ENCODE results near the gene CTAG1A.
"Not testable (repeated sequence)": the region's sequence is repeated elsewhere in the genome, so short reads cannot be mapped to it uniquely, and the experiment has no call there.

CTAG1A gene

DNA sequence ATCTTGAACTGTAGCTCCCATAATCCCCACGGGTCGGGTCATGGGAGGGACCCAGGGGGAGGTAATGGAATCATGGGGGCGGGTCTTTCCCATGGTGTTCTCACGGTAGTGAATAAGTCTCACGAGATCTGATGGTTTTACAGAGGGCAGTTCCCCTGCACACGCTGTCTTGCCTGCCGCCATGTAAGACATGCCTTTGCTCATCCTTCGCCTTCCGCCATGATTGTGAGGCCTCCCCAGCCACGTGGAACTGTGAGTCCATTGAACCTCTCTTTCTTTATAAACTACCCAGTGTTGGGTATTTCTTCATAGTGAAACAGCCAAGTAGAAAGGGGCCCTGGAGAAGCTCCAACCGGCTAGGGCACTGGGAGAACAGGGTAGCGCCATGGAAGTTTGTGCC is 12.3 kb downstream of the CTAG1A start:
- H3K36me3 Mint-ChIP-seq (ENCODE audit: low read depth) = no peaks in the 10 kb centered on the region
- H3K9me3 Mint-ChIP-seq = no peaks in the 10 kb centered on the region
- H3K27me3 Mint-ChIP-seq (ENCODE audit: low read depth) = peaks cover 9% of the 10 kb centered on the region
- no peak overlapping the region for H3K27ac Mint-ChIP-seq
- no peak overlapping the region for H3K4me3 Mint-ChIP-seq
- H3K4me1 Mint-ChIP-seq (ENCODE audit: low read depth) = peaks cover 7% of the 10 kb centered on the region

DNA sequence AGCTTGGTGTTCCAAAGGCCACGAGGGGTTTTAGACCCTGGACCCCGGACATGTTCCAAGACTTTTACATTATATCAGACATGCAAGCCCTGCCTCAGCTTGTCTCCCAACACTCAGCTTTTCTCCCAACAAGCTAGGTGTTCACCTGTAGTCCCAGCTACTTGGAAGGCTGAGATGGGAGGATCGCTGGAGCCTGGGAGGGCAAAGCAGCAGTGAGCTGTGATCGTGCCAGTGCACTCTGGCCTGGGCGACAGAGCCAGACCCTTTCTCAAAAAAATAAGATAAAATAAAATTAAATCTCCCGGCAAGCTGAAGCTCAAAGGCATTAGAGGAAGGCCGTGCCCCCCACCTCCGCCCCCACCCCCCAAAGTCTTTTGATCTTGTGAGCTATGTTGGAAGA is 13.7 kb downstream of the CTAG1A start:
- Mint-ChIP-seq H3K36me3 (ENCODE audit: low read depth) (no peaks in the 10 kb centered on the region), H3K4me3 (no peak overlapping the region), H3K27ac (no peak overlapping the region), H3K9me3 (no peaks in the 10 kb centered on the region), H3K4me1 (ENCODE audit: low read depth) (peaks cover 7% of the 10 kb centered on the region), H3K27me3 (ENCODE audit: low read depth) (peaks cover 9% of the 10 kb centered on the region)

DNA sequence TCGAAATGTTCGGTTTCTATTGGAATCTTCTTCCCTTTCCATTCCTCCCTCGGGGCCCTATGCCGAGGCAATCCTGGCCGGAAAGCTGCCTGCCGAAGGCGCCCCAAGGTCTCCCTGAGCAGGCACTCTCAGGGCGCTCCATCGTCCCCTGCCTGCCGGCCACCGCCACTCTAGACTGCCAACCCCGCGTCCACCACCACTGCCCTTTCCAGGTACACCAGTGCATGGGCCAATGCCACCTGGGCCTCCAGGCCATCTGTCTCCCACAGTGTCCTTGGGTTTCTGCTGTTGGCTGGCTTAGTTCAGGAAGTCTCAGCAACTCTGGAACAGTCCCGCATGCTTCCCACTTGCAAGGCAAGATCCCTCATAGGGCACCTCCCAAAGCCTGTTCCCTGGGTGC is 14.6 kb downstream of the CTAG1A start:
- H3K36me3 Mint-ChIP-seq (ENCODE audit: low read depth) = no peaks in the 10 kb centered on the region
- no peaks in the 10 kb centered on the region for H3K9me3 Mint-ChIP-seq
- no peak overlapping the region for H3K27ac Mint-ChIP-seq
- peaks cover 7% of the 10 kb centered on the region for H3K4me1 Mint-ChIP-seq (ENCODE audit: low read depth)
- H3K4me3 Mint-ChIP-seq = no peak overlapping the region
- peaks cover 4% of the 10 kb centered on the region for H3K27me3 Mint-ChIP-seq (ENCODE audit: low read depth)

DNA sequence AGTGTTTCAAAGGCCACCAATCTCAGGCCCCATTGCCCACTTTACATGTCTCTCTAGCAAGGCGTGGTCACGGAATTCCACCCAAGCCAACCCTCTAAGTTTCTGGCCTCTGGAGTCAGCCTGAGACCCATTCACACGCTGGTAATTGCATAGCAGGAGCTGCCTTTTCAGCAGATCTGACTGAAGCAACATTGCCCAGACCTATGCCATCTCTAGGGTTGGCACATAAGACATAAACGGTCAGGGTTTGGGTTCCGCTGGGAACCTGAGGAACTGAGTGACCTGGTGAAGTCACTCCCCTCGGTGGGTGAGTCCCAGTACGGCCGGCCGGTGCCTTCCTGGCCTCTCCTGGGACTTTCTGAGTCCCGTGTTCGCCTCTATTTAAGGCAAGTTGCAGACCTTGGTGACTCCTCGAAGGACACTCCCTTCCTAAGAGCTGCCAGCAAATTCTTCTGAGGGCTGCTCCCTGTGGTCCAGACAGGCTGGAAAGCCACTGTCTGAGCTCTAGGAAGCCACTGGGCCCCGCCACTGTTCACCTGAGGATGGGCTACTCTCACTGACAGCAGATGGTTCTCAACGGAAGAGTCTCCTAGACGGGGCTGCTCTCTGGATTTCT is 15.9 kb downstream of the CTAG1A start:
- Mint-ChIP-seq H3K4me3 (no peak overlapping the region), H3K27ac (no peak overlapping the region), H3K4me1 (ENCODE audit: low read depth) (peaks cover 2% of the 10 kb centered on the region), H3K9me3 (no peaks in the 10 kb centered on the region), H3K27me3 (ENCODE audit: low read depth) (no peaks in the 10 kb centered on the region), H3K36me3 (ENCODE audit: low read depth) (no peaks in the 10 kb centered on the region)

DNA sequence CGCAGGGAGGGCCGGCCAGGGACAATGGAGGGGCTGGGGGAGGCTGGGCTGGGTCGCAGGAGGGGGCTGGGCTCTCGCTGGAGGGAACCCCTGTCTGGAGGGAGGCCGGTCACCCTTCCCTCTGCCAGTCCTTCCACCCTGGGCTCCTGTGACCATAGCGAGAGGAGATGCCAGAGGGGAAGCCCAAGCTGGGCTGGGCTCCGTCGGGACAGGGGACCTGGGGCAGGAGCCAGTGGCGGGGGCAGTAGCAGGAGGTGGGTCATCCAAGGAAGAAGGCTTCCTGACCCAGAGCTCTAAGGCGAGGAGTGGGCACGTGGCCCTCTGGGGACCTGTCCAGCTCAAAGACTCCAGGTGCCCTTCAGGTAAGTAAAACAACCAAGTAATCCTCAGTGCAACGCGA is 17.3 kb downstream of the CTAG1A start:
- no peak overlapping the region for H3K4me3 Mint-ChIP-seq
- peaks cover 7% of the 10 kb centered on the region for H3K4me1 Mint-ChIP-seq (ENCODE audit: low read depth)
- no peaks in the 10 kb centered on the region for H3K36me3 Mint-ChIP-seq (ENCODE audit: low read depth)
- no peaks in the 10 kb centered on the region for H3K9me3 Mint-ChIP-seq
- no peak overlapping the region for H3K27ac Mint-ChIP-seq
- H3K27me3 Mint-ChIP-seq (ENCODE audit: low read depth) = peaks cover 8% of the 10 kb centered on the region

DNA sequence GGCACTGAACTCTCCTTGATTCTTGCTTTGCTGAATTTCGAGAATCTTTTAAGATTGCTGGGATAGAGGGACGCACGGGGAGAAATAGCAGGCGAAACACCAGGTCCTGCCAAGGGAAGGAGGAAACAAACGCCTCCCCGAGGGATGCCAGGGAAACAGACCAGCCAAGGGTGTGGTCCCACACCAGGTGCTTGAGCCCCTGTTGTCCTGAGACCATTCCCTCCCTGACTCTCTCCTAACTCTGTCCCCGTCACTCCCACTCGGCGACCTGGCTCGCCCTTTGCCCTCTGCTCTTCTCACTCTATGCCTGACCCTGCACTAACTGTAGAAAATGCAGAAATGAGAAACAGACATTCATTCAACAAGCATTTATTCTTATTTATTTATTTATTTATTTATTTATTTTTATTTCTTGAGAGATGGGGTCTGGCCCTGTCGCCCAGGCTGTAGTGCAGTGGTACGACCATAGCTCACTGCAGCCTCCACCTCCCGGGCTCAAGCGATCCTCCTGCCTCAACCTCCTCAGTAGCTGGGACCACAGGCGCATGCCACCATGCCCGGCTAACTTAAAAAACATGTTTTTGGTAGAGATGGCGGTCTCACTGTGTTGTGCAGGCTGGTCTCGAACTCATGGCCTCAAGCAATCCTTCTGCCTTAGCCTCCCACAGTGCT is 18.0 kb downstream of the CTAG1A start:
- Mint-ChIP-seq H3K36me3 (ENCODE audit: low read depth) (no peaks in the 10 kb centered on the region), H3K27ac (no peak overlapping the region), H3K4me1 (ENCODE audit: low read depth) (peaks cover 7% of the 10 kb centered on the region), H3K27me3 (ENCODE audit: low read depth) (peaks cover 8% of the 10 kb centered on the region), H3K9me3 (no peaks in the 10 kb centered on the region), H3K4me3 (no peak overlapping the region)

DNA sequence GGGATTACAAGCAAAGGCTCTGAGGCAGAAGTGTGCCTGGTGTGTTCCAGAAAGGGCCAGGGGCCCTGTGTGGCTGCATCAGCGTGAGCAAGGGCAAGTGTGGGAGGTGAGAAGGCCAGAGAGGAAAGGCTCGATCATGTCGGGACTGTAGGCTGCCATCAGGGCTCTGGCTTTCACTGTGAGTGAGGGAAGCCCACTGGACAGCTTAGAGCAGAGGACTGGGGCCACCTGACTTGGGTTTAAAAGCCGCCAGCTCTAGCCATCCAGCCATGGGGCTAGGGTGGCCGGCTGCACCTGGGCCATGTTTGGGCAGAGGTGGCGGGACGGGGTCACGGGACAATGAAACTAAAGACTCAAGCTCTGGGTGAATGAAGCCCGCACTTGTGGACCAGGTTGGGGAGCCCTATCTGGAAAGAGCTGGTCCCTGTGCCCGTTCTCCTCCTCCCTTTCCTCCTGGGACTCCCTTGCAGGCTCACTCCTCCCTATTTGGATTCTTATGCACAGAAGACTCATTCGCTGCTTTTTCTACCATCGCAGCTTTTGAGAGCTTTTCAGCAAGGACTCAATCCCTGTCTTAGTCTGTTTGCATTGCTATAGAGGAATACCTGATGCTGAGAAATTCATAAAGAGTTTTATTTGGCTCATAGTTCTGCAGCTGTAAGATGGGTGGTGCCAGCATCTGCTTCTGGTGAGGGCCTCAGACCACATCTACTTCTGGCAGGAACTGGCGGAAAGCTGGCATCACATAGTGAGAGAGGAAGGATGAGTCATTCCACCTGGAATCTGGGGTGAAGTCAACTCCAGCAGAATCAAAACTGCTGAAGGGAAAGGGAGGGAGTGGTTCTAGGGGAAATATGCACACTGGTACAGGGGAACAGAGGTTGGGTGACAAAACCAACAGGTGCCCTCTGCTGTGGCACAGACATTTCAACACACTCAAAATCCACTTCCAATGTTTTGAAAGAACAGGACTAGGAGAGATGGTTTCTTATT is 18.8 kb downstream of the CTAG1A start:
- H3K27ac Mint-ChIP-seq = no peak overlapping the region
- no peak overlapping the region for H3K4me3 Mint-ChIP-seq
- H3K36me3 Mint-ChIP-seq (ENCODE audit: low read depth) = no peaks in the 10 kb centered on the region
- peaks cover 8% of the 10 kb centered on the region for H3K27me3 Mint-ChIP-seq (ENCODE audit: low read depth)
- H3K9me3 Mint-ChIP-seq = no peaks in the 10 kb centered on the region
- H3K4me1 Mint-ChIP-seq (ENCODE audit: low read depth) = peaks cover 7% of the 10 kb centered on the region

DNA sequence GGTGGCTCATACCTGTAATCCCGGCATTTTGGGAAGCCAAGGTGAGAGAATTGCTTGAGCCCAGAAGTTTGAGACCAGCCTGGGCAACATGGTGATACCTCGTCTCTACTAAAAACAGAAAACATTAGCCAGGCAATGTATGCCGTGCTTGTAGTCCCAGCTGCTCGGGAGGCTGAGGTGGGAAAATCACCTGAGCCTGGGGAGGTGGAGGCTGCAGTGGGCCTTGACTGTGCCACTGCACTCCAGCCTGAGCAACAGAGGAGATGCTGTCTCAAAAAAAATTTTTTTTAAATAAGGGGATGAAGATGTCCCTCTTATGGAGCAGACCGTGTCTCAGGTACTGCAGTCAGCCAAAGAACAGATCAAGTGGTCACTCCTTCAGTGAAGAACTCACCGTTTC is 20.6 kb downstream of the CTAG1A start:
- H3K9me3 Mint-ChIP-seq = no peaks in the 10 kb centered on the region
- peaks cover 7% of the 10 kb centered on the region for H3K4me1 Mint-ChIP-seq (ENCODE audit: low read depth)
- H3K27ac Mint-ChIP-seq = no peak overlapping the region
- no peak overlapping the region for H3K4me3 Mint-ChIP-seq
- H3K27me3 Mint-ChIP-seq (ENCODE audit: low read depth) = peaks cover 8% of the 10 kb centered on the region
- no peaks in the 10 kb centered on the region for H3K36me3 Mint-ChIP-seq (ENCODE audit: low read depth)

DNA sequence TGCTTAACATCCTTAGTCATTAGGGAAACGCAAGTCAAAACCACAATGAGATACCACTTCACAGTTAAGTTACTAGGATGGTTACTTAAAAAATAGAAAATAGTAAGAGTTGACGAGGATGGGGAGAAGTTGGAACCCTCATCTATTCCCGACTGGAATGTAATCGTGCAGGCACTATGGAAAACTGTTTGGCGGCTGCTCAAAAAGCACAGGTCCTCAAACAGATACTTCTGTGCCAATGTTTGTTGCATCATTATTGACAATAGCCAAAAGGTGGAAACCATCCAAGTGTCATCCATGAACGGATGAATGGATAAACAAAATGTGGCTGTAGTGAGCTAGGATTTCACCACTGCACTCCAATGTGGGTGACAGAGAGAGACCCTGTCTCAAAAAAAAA is 22.4 kb downstream of the CTAG1A start:
- Mint-ChIP-seq H3K36me3 (ENCODE audit: low read depth) (no peaks in the 10 kb centered on the region), H3K4me3 (no peak overlapping the region), H3K4me1 (ENCODE audit: low read depth) (peaks cover 7% of the 10 kb centered on the region), H3K27ac (no peak overlapping the region), H3K27me3 (ENCODE audit: low read depth) (peaks cover 8% of the 10 kb centered on the region), H3K9me3 (no peaks in the 10 kb centered on the region)

DNA sequence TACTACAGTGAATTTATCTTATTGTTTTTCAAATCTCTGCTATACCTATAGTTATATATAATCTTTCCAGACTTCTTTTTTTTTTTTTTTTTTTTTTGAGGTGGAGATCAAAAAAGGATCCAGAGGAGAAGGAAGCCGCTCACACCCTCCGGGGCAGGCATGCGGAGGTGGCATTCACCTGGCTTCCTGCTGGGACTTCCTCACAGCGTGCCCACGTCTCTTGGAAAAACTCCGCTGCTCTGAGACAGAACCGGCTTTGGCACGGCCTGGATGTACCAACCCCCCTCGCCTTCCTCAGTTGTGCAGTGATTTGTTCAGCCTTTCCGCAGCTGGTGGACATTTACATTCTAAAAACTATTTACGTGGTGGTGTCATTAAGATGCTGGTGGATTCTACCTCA is 23.0 kb downstream of the CTAG1A start:
- not testable (repeated sequence) for H3K36me3 Mint-ChIP-seq (ENCODE audit: low read depth); H3K27me3 Mint-ChIP-seq (ENCODE audit: low read depth); H3K27ac Mint-ChIP-seq; H3K4me3 Mint-ChIP-seq; H3K4me1 Mint-ChIP-seq (ENCODE audit: low read depth); H3K9me3 Mint-ChIP-seq

DNA sequence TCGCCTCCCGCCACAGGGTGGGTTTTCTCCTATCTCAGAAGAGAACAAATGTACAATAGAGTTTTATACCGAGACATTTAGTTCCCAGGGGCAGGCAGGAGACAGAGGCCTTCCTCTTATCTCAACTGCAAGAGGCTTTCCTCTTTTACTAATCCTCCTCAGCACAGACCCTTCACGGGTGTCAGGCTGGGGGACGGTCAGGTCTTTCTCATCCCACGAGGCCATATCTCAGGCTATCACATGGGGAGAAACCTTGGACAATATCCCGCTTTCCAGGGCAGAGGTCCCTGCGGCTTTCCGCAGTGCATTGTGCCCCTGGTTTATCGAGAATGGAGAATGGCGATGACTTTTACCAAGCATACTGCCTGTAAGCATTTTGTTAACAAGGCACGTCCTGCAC is 23.9 kb downstream of the CTAG1A start:
- H3K9me3 Mint-ChIP-seq; H3K4me3 Mint-ChIP-seq; H3K4me1 Mint-ChIP-seq (ENCODE audit: low read depth); H3K27me3 Mint-ChIP-seq (ENCODE audit: low read depth); H3K36me3 Mint-ChIP-seq (ENCODE audit: low read depth); H3K27ac Mint-ChIP-seq: not testable (repeated sequence)

DNA sequence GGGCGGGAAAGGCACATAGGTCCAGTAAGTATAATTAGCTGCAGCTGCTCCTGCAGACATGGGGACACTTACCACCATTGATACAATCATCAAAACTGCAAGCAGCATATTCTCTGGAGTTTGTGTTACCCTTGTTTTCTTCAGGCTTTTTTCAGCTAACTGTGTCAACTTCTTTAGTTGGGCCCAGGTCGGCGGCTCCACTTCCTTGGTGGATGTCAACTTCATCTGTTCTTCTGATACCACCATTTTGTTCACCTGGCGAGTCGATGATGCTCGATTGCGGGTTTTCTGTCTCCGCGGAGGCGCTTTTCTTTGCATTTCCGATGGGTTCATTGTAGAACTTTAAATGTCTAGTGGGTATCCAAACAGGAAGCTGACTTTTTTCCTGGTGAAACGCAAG is 26.2 kb downstream of the CTAG1A start:
- H3K27me3 Mint-ChIP-seq (ENCODE audit: low read depth); H3K9me3 Mint-ChIP-seq; H3K4me1 Mint-ChIP-seq (ENCODE audit: low read depth); H3K36me3 Mint-ChIP-seq (ENCODE audit: low read depth); H3K4me3 Mint-ChIP-seq; H3K27ac Mint-ChIP-seq: not testable (repeated sequence)

DNA sequence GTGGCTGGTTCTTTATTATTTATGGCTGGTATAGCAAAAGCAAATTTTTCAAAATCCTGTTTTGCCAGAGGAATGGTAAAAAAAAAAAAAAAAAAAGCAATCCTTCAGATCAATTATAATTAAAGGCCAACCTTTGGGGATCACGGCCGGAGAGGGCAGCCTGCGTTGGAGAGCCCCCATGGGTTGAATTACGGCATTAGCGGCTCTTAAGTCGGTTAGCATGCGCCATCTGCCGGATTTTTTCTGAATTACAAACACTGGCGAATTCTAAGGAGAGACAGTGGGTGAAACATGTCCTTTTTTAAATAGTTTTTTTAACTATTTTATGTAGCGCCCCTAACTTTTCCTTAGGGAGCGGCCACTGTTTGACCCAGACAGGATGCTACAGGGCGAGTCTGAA is 28.7 kb downstream of the CTAG1A start:
- not testable (repeated sequence) for H3K27me3 Mint-ChIP-seq (ENCODE audit: low read depth); H3K9me3 Mint-ChIP-seq; H3K36me3 Mint-ChIP-seq (ENCODE audit: low read depth); H3K4me1 Mint-ChIP-seq (ENCODE audit: low read depth); H3K4me3 Mint-ChIP-seq; H3K27ac Mint-ChIP-seq

DNA sequence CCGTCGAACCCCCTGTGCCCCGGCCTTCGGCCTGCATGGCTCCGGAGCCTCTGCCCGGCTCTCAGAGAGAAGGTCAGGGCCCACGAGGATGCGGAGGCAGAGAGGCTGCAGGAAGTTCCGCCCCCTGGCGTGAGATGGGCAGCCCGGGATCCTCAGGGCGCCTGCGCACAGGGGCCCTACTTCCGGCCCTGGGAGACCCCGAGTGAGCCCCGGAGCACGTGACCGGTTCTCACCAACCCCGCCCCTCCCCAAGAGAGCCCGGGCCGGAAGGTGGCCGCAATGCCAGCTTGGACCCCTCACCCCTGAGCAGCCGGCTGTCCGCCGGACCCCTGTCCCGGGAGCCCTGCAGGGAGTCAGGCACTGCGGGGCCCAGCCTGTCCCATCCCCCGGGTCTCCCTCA is 34.2 kb downstream of the CTAG1A start, which contains the start of gene CTAG1B:
TSS of gene CTAG1B (minus strand) at position 101 of the 400 bp plus-strand sequence. CDS start at position 37, 64 bp downstream.
- H3K27ac Mint-ChIP-seq; H3K27me3 Mint-ChIP-seq (ENCODE audit: low read depth); H3K4me1 Mint-ChIP-seq (ENCODE audit: low read depth); H3K4me3 Mint-ChIP-seq; H3K36me3 Mint-ChIP-seq (ENCODE audit: low read depth); H3K9me3 Mint-ChIP-seq: not testable (repeated sequence)
